HG03565 (cell line): ENCODE data around the gene WDR35.
A peak's percentile ranks its signal among the peaks of the same experiment; 100 is the strongest.
"Not testable (repeated sequence)": the region's sequence is repeated elsewhere in the genome, so short reads cannot be mapped to it uniquely, and the experiment has no call there.

Experiments used
- ATAC-seq: cut with Tn5 transposase; IDR thresholded peaks from one replicate; pipeline ENCODE4 v1.9.1; 2021; ENCODE audit warnings: mild to moderate bottlenecking, moderate library complexity; ENCODE audit not compliant: unreplicated experiment

The WDR35 gene

DNA sequence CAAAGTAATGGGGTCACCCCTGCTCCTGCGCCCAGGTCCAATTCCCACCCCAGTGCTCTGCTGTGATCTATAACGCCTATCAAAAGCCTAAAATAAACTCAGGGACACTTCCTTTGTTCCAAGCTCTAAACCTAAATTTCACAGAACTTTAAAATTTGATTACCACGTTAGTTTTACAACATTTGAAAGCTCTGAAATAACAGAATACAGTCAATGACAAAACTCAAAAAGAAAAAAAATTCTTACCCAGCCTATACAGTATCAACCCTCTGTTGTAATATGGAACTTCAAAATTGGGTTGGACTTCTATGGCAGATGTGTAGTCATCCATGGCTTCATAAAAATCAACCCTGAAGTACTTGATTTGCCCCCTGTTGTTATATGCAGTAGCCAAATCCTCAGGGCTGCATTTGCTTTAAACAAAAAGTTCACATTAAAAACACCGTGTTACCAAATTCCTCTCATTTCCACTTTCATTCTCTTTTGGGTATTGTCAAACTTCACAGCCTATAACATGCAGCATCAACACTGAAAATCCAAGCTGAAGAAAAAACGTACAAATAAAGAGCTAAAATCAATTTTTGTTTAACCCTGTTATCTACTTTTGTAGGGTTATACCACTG lies 92.2 kb downstream of the WDR35 start:
- ATAC-seq: no peak

DNA sequence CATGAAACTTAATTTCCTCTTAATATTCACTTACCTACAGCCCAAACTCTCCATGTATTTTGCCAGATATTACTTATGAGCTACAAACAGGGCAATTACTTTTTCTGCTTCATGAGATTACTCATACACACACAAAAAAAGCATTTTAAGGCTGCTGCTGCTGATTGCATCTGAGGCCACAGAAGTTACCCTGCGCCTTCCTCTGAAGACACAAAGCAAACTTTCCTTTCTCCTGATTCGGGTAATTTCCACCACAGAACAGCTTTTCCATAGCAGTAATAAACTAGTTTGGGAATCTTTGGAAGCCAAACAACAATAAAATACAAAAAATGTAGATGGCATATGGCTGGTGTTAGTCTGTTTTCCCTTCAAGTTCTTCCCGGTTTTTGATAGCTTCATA lies 94.4 kb downstream of the WDR35 start:
- no peak for ATAC-seq

DNA sequence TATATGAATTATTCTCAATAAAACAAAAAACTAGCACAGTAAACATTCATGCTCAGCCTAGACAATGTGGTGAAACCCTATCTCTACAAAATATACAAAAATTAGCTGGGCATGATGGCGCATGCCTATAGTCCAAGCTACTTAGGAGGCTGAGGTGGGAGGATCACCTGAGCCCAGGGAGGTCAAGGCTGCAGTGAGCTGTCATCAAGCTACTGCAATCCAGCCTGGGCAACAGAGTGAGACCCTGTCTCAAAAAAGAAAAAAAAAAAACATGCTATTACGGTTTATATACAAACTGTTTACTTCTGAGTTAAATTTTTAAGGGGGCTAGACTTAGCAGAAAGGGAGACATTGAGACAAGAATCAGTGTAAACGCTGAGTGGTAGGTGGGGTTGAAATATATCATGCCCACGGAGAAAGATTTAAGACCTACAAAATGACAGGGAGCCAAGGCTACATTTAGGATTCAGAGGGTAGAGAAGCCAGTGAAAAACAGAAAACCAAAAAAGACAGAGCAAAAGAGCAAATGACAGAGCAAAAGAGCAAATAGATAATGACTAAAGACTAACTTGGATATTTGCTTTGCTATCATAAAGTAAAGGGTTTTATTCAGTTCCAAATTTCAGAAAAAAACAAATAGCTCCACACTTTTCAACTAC lies 95.6 kb downstream of the WDR35 start:
- peak; percentile 11 for ATAC-seq

DNA sequence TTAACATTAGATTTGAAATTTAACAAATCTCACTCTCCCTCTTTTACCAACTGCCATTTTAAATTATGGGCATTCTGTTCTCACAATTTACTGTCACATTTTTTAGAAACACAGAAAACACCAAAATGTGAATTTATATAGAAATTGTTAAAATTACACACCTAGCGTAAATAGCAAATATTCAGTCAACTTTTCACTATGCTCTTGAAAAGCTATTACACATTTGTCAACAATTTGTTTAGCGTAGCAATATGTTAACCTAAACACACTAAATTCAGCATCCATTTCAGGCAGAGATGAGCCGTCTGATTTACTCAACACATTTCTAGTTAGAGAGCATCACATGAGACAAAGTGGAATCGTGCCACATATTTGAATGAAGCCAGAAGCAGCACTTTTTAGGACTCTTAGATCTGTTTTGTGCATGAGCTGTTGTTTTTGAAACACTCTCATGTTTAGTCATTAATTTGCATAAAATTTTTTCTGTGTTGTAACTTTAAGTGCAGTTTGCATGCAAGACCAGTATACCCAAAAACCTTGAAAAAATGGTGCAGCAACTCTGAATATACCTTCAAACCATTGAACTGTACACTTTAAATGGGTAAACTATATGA lies 96.3 kb downstream of the WDR35 start:
- peak; percentile 77 for ATAC-seq

DNA sequence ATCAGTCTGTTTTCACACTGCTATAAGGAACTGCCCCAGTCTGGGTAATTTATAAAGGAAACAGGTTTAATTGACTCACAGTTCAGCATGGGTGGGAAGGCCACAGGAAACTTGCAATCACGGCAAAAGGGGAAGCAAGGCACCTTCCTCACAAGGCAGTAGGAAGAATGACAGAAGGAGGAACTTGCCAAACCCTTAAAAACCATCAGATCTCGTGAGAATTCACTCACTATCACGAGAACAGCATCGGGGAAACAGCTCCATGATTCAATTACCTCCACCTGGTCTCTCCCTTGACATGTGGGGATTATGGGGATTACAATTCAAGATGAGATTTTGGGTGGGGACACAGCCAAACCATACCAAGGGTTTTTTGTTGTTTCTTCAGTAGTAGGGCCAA lies 97.9 kb downstream of the WDR35 start:
- ATAC-seq: not testable (repeated sequence)

DNA sequence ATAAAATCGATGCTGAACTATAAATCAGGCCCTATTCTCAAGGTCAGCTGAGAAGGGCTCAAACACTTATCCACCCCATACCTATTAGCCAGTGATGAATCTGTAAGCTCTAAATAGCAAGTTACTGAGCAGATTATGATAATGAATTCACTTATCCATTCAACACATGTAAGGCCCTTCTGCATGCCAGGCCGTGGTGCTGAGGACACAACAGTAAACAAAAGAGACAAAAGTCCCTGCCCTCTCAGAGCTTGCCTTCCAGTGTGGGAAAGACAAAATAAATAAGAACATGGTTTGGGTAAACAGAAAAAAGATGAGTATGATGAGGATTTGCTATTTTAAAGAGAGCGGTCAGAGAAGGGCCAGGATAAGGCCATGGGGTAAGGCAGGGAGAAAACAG lies 99.8 kb downstream of the WDR35 start:
- ATAC-seq: no peak

DNA sequence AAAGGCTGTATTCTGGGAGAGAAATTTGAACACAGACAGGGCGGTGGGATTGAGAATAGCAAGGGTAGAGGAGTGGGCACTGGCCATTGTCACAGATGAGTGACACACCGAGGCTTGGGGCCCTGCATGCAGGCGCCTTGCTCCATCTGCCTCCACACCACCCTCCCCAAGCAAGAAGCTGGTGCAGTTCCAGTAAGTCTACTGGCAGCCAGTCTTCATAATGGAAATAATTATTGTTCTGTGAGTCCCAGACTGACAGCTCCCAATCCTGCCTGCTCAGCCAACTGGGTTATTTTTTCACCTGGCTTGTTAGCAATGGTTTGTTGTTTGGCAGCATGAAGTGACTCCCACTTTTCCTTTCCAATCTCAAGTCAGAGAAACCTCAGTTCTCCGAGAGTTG lies 101.1 kb downstream of the WDR35 start:
- no peak for ATAC-seq

DNA sequence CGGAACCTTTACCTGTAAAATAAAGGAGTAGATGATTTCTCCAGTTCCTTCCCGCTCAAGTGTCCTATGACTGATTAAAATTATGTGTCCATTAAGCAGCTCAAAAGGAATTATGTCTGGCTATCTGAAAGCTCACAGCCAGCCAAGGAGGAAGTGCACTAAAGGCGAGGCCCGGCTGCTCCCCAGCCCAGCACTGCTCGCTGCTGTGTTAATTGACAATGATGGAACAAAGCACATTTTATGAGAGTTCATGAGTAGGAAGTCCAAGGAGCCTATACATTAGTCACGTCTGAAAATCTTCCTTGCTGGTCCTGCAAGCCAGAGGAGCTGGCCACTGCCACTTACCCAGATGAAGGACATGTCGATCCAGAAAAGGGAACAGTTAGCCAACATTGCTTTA lies 102.4 kb downstream of the WDR35 start:
- no peak for ATAC-seq

DNA sequence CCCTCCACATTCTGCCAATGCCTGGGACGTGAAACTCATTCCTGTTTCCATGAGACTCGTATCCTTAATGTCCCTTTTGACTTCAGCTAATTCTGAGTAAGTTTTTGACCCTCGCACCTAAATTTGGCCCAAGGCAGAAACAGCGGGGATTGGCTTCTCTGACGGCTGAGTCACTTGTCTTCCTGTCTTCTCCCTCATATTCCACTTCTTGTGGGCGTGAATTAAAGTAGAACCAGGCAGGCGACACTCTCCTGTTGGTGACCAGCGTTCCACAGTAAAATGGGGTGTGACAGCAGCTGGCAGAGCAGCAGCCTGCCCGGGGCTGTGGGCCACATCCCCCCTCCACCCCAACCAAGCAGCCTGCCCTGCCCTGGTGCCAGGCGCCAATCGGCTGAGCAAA lies 103.6 kb downstream of the WDR35 start:
- ATAC-seq: no peak

DNA sequence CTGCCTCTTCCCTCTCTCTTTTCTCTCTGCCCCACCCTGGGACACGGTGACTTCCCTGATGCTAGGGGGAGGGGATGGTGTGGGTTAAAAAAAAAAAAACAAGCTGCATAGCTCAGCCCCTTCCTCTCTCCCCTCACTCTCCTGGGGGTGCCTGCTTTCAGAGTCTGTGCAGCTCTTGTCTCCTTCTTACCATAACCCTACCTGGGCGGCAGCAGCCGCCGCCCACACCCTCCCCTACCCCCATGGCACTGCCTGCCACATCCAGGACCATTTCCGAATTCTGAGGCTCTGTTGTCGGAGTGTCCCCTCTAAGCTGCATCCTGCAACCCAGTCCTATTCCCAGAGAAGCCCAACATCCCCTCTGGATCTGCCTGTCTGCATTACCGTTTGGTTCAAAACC lies 104.1 kb downstream of the WDR35 start:
- ATAC-seq: no peak

DNA sequence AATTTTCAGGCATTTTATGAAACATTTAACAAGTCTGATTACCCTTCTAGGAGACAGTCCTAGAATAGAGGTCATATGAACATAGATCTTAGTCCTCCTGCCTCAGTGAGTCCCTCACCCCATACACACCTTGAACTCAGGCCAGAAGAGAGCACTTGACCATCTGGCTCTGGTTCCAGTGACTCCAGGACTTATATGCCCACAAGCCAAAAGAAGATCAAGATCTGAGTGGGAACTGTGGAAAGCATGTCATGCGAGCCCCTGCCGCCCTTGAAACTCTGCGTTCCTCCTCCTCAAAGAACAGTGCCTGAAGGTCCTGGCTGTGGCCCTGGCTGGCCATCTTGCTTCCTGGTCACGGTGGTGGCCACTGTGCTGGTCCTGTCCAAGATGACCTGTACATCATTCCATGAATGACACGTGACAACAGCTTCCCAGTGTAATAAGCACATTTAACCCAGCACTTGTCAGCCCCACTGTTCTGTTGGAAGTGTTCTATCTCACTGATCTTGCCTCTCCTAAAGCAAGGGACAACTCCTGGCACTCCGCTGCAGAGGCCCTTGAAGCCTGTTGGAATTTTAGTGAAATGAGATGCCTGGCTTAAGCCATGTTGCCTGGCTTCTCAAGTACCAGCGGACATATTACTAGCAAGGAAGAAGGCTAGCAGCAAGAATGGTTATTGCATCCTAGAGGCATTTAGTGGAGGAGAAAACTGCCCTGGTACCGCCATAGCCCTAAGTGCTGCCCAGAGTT lies 105.8 kb downstream of the WDR35 start:
- ATAC-seq: no peak

DNA sequence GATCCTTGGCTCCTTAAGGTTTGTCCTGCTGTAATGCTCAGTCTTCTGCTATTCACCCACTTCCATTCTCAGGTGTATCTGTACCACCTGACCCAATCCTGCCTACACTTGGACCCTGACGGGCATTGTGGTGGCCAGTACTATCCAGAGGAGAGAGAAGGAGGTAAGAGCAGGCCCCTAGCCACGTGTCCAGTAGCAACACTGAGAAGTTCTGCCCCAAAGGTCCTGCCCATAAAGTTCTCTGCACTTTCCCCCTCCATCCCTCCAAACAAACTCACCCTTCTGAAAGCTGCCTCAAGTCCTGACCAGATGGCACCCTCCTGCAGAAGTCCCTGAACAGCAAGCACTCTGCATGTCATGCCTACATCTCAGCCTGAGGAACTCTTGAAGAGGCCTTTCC lies 106.4 kb downstream of the WDR35 start:
- no peak for ATAC-seq

DNA sequence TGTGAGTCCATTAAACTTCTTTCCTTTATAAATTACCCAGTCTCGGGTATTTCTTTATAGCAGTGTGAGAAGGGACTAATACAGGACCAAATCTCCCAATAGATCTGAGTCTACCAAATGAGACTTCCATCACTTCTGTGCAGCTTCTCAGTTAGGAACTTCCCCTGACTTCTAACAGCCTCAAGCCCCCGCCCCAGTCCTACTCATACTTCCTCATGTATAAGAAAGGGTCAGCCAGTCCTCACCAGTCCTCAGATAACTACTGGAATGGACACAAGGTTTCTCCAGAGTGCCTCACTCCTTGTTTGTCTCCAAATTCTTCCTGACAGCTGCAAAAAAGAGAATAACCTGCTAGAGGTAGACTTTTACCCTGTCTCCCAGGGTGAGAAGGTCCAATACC lies 107.6 kb downstream of the WDR35 start:
- ATAC-seq: no peak

DNA sequence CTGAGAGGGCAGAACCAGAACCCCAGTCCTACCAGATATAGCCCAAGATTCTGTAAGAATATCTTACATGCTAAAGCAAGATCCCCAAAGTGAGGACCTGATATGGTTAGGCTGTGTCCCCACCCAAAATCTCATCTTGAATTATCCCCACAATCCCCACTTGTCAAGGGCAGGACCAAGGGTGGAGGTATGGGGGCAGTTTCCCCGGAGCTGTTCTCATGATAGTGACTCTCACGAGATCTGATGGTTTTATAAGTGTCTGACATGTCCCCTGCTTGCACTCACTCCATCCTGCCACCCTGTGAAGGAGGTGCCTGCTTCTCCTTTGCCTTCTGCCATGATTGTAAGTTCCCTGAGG lies 108.0 kb downstream of the WDR35 start:
- no peak for ATAC-seq

DNA sequence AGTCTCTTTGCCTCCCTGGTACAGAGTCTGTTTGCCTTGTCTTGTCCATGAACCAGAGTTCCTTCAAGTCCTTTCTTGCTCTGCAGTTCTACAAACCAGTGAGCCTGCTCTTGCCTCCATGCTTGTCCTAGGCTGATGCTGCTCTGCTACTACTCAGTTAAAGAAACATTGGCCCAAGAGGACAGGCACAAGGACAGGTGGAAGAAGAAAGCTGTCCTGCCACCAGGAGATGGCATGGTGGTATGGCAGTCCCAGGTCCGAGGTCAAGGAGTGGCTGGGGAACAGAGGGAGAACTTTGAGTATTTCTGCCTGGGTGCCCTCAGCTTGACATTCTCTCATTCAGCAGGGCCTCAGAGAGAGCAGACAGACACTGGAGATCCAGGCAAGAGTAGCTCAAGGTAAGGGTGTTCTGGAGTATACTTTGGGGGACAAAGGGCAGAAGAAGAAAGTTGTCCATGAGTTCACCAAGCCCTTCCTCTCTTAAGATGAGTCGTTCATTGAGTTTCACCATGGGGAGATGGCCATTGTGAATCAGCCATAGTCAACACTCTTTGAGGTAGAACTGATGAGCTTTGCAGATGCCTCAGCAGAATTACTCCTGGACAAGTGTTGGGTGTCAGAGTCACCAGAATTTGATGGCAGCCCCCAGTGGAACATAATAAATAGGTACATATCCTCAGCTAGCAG lies 108.5 kb downstream of the WDR35 start:
- no peak for ATAC-seq

DNA sequence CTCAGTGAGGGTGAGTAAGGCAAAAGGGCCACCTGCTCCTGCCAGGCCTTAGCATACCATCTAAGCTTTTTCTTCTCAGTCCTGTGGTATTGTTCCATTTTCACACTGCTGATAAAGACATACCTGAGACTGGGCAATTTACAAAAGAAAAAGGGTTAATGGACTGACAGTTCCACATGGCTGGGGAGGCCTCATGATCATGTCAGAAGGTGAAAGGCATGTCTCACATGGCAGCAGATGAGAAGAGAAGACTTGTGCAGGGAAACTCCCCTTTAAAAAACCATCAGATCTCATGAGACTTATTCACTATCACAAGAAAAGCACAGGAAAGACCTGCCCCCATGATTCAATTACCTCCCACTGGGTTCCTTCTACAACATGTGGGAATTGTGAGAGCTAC lies 109.7 kb downstream of the WDR35 start:
- ATAC-seq: not testable (repeated sequence)

DNA sequence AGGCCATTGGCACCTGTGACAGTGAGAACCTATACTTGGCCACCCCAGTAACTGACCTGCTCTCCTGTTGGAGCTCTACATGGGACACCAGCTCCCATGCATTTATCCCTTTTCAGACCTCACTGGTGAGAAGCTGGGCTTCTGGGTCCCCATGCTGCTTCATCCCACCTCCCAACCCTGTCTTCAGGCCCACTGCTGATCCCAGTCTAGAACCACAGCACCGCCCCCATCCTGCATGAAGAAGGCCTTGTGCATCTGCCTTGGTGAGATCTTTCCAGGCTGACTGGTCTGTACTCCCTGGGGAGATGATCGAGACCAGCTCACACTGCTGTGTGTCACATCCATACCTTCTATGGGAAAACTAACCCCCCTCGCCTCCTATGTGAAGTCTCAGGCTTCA lies 110.8 kb downstream of the WDR35 start:
- ATAC-seq: no peak

DNA sequence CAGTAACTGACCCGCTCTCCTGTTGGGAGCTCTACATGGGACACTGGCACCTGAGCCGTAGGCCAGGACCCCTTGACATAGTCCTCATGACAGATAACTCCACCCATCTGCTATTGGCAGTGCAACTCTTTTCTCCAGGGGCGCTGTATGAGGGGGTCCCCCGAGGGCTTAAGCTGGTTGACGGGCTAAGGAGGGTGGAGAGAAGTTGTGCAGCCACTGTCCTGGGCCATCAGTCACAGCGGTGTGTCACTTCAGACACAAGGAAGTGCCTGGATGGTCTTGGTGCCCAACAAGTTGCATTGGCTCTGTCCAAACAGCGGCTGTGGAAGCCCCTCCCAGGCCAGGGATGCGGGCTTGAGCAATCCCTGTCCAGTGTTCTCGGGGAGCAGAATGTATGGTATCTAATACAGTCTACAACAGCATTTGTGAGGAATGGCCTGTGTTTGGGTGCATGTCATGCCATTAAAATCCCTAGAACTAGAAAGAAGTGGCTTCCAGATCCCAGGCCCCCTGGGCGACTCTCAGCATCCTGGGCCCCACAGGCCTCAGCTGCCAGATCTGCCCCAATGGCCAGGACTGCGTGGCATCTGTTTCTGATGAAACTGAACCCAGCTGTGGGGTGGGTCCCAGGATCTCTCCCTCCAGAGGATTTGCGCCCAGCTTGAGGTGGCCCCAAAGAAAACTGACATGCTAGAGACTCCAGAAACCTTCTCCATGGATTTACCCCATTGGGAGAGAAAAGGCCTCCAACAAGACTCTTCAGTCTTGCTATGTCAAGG lies 111.4 kb downstream of the WDR35 start:
- ATAC-seq: no peak

DNA sequence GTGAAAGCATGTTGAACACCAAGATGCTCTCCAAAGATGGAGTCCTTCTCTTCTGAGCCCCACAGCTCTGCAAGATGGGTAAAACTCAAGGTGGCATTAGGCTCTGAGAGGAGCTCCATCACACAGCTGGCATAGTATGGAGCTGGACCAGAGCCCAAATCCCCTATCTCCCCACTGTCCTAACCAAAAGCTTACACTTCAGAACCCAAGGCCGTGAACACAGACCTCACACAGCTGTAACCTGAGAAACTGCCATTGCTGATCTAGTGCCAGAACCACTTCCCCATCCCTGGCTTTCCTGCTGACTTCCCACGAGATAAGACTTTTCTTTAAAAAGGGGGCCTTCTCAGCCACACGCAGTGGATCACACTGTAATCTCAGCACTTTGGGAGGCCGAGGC lies 113.2 kb downstream of the WDR35 start:
- no peak for ATAC-seq

DNA sequence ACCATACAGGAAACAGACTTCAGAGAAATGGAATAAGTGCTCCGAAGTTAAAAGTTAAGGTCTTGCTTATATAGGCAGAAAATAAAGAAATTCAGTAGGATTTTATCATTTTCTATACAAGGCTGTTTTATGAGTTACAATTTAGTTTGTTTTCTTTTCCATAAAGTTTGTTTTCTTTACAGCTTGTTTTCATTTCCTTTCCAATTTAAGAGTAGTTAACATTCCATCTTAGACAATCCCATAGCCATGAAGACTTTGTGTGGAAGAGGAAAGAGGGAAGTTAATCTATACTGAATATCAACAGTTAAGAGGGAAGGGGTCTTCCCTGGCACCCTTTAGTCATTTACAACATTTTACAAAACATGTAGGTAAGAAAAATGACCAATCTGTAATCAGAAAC lies 114.6 kb downstream of the WDR35 start:
- ATAC-seq: no peak

DNA sequence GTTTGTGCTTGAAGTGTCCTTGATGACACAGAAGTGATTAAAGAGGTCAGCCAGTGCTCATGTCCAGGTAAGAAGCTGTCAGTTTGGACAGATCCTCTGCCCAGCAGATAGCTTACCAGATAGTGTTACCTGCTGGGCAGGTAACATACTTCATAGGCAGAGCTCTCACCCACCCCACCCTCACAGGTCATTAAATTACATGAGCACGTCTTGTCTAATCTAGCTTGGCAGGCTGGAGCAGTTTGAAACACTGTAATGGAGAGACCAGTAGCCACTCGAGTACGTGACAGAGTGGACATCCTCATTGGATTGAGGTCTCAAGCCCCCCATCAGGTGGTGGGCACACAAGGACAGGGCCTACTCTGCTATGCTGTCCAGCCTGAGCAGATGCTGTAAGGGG lies 115.2 kb downstream of the WDR35 start:
- ATAC-seq: no peak
